IPS-18a (cell line): Measurements from ENCODE around the gene MICAL2.

Experiments
- H3K27ac ChIP-seq: one replicate; pipeline ENCODE4 v1.5.1; 2013; ENCODE audit warnings: low read length
- H3K27me3 ChIP-seq: one replicate; pipeline ENCODE4 v1.6.1; 2013; ENCODE audit warnings: mild to moderate bottlenecking, low read length; ENCODE audit not compliant: control insufficient read depth, insufficient read depth
- H3K36me3 ChIP-seq: one replicate; pipeline ENCODE4 v1.6.1; 2013; ENCODE audit warnings: low read depth, low read length; ENCODE audit not compliant: control insufficient read depth
- H3K4me1 ChIP-seq: one replicate; pipeline ENCODE4 v1.6.1; 2013; ENCODE audit warnings: low read depth, low read length; ENCODE audit not compliant: control insufficient read depth
- H3K4me3 ChIP-seq: one replicate; pipeline ENCODE4 v1.5.1; 2013; ENCODE audit warnings: low read length
- H3K9ac ChIP-seq: one replicate; pipeline ENCODE4 v1.6.1; 2013; ENCODE audit warnings: mild to moderate bottlenecking, low read length, moderate library complexity
- H3K9me3 ChIP-seq: one replicate; pipeline ENCODE4 v1.6.1; 2013; ENCODE audit warnings: low read depth, low read length; ENCODE audit not compliant: control insufficient read depth

The MICAL2 gene

GRCh38 chr11:12238420-12238819 is 128.0 kb downstream of the MICAL2 start:
- H3K9ac ChIP-seq = no peak overlapping the region
- H3K9me3 ChIP-seq = no peaks in the 10 kb centered on the region
- no peaks in the 10 kb centered on the region for H3K27me3 ChIP-seq
- H3K4me3 ChIP-seq = no peak overlapping the region
- no peak overlapping the region for H3K27ac ChIP-seq
- no peaks in the 10 kb centered on the region for H3K36me3 ChIP-seq
- H3K4me1 ChIP-seq = peaks cover 9% of the 10 kb centered on the region

- H3K4me1 ChIP-seq = peaks cover 9% of the 10 kb centered on the region
- H3K4me3 ChIP-seq = no peak overlapping the region
- H3K27me3 ChIP-seq = no peaks in the 10 kb centered on the region
- H3K27ac ChIP-seq = no peak overlapping the region
- H3K9ac ChIP-seq = no peak overlapping the region
- H3K36me3 ChIP-seq = no peaks in the 10 kb centered on the region
- H3K9me3 ChIP-seq = no peaks in the 10 kb centered on the region
These were observed 129.0 kb downstream of the MICAL2 start for GRCh38 chr11:12239396-12239795.

GRCh38 chr11:12239804-12240371 is 129.5 kb downstream of the MICAL2 start:
- Histone ChIP-seq H3K36me3 (no peaks in the 10 kb centered on the region), H3K27ac (no peak overlapping the region), H3K27me3 (no peaks in the 10 kb centered on the region)

GRCh38 chr11:12240677-12241076 is 130.3 kb downstream of the MICAL2 start:
- H3K27me3 ChIP-seq = no peaks in the 10 kb centered on the region
- H3K36me3 ChIP-seq = no peaks in the 10 kb centered on the region
- no peak overlapping the region for H3K27ac ChIP-seq
- H3K4me1 ChIP-seq = peaks cover 9% of the 10 kb centered on the region
- H3K9ac ChIP-seq = no peak overlapping the region
- no peaks in the 10 kb centered on the region for H3K9me3 ChIP-seq
- H3K4me3 ChIP-seq = no peak overlapping the region

More at GRCh38 chr11:12239804-12240371, 129.5 kb downstream of the MICAL2 start:
- no peaks in the 10 kb centered on the region for H3K9me3 ChIP-seq
- no peak overlapping the region for H3K4me3 ChIP-seq
- peaks cover 9% of the 10 kb centered on the region for H3K4me1 ChIP-seq
- H3K9ac ChIP-seq = no peak overlapping the region

GRCh38 chr11:12241401-12241800 is 131.0 kb downstream of the MICAL2 start:
- no peak overlapping the region for H3K27ac ChIP-seq
- no peaks in the 10 kb centered on the region for H3K9me3 ChIP-seq
- H3K4me1 ChIP-seq = peaks cover 9% of the 10 kb centered on the region
- H3K27me3 ChIP-seq = no peaks in the 10 kb centered on the region
- no peaks in the 10 kb centered on the region for H3K36me3 ChIP-seq
- no peak overlapping the region for H3K4me3 ChIP-seq
- no peak overlapping the region for H3K9ac ChIP-seq

GRCh38 chr11:12241971-12242672 is 131.7 kb downstream of the MICAL2 start:
- no peaks in the 10 kb centered on the region for H3K27me3 ChIP-seq
- no peak overlapping the region for H3K4me3 ChIP-seq
- no peak overlapping the region for H3K9ac ChIP-seq
- H3K4me1 ChIP-seq = peaks cover 9% of the 10 kb centered on the region
- H3K27ac ChIP-seq = no peak overlapping the region
- H3K9me3 ChIP-seq = no peaks in the 10 kb centered on the region
- no peaks in the 10 kb centered on the region for H3K36me3 ChIP-seq

- peaks cover 9% of the 10 kb centered on the region for H3K4me1 ChIP-seq
- no peak overlapping the region for H3K27ac ChIP-seq
- H3K27me3 ChIP-seq = no peaks in the 10 kb centered on the region
- no peaks in the 10 kb centered on the region for H3K9me3 ChIP-seq
- no peak overlapping the region for H3K9ac ChIP-seq
- no peak overlapping the region for H3K4me3 ChIP-seq
- no peaks in the 10 kb centered on the region for H3K36me3 ChIP-seq
These were observed 132.6 kb downstream of the MICAL2 start for GRCh38 chr11:12242966-12243365.

- Histone ChIP-seq H3K4me1 (peaks cover 14% of the 10 kb centered on the region), H3K27me3 (no peaks in the 10 kb centered on the region), H3K9ac (no peak overlapping the region), H3K36me3 (no peaks in the 10 kb centered on the region), H3K4me3 (no peak overlapping the region), H3K27ac (no peak overlapping the region), H3K9me3 (no peaks in the 10 kb centered on the region)
These were observed 133.1 kb downstream of the MICAL2 start for GRCh38 chr11:12243486-12243885.

GRCh38 chr11:12243911-12244550 is 133.6 kb downstream of the MICAL2 start:
- Histone ChIP-seq H3K27ac (no peak overlapping the region), H3K27me3 (no peaks in the 10 kb centered on the region), H3K4me1 (peaks cover 19% of the 10 kb centered on the region), H3K4me3 (no peak overlapping the region), H3K36me3 (no peaks in the 10 kb centered on the region), H3K9me3 (no peaks in the 10 kb centered on the region), H3K9ac (no peak overlapping the region)

- Histone ChIP-seq H3K4me1 (peaks cover 22% of the 10 kb centered on the region), H3K9ac (no peak overlapping the region), H3K27ac (no peak overlapping the region)
These were observed 134.7 kb downstream of the MICAL2 start for GRCh38 chr11:12245091-12245490.

GRCh38 chr11:12245549-12246016 is 135.2 kb downstream of the MICAL2 start:
- Histone ChIP-seq H3K9me3 (no peaks in the 10 kb centered on the region), H3K9ac (no peak overlapping the region), H3K27ac (no peak overlapping the region), H3K4me3 (no peak overlapping the region), H3K4me1 (peaks cover 22% of the 10 kb centered on the region), H3K36me3 (no peaks in the 10 kb centered on the region), H3K27me3 (no peaks in the 10 kb centered on the region)

More at GRCh38 chr11:12245091-12245490, 134.7 kb downstream of the MICAL2 start:
- Histone ChIP-seq H3K36me3 (no peaks in the 10 kb centered on the region), H3K27me3 (no peaks in the 10 kb centered on the region), H3K9me3 (no peaks in the 10 kb centered on the region), H3K4me3 (no peak overlapping the region)
